VCaP (cell line): ENCODE results near the gene ERI3.

ENCODE experiments used
- H3K27ac ChIP-seq: fragments of 450-650 bp; 2 replicates; pipeline ENCODE4 v1.5.1; 2017
- CTCF ChIP-seq: fragments of 450-650 bp; conservative IDR thresholded peaks from 2 replicates; pipeline ENCODE4 v1.5.1; 2017; ENCODE audit warnings: mild to moderate bottlenecking, moderate library complexity

The ERI3 gene

GRCh38 chr1:44220001-44220751 lies 134.9 kb downstream of the ERI3 start:
- TF ChIP-seq CTCF: no peak
- H3K27ac ChIP-seq: no peak overlapping the region

- TF ChIP-seq CTCF: no peak
- H3K27ac ChIP-seq: no peak overlapping the region
Observed at GRCh38 chr1:44219301-44219626, 135.8 kb downstream of the ERI3 start.

GRCh38 chr1:44218503-44219300 lies 136.4 kb downstream of the ERI3 start:
- TF ChIP-seq CTCF: no peak
- H3K27ac ChIP-seq: no peak overlapping the region

GRCh38 chr1:44217809-44218410 lies 137.1 kb downstream of the ERI3 start:
- TF ChIP-seq CTCF: peak; percentile 90
- no peak overlapping the region for H3K27ac ChIP-seq

GRCh38 chr1:44213222-44214112 lies 141.6 kb downstream of the ERI3 start, which contains the start of gene DMAP1:
TSS of gene DMAP1 (plus strand) at chr1:44213471. CDS start at chr1:44213754, 283 bp downstream.
- peak within 1 kb of the TSS; percentile 78 for H3K27ac ChIP-seq
- TF ChIP-seq CTCF: no peak; the same call in 1 of the 2 replicates

- TF ChIP-seq CTCF: no peak
- peak overlapping the region; percentile 78 for H3K27ac ChIP-seq
Observed at GRCh38 chr1:44212355-44213221, 142.5 kb downstream of the ERI3 start.
